Measurements from ENCODE around the gene AGTPBP1. TPM values are rescaled to one million over a fixed set of nuclear protein-coding genes. Genes with fewer than 3 reads are reported as not detected.
A peak's percentile ranks its signal among the peaks of the same experiment; 100 is the strongest.

AGTPBP1 gene
- total RNA-seq, 2 donors from 2014 or later: 10.0 to 10.5 TPM

DNA sequence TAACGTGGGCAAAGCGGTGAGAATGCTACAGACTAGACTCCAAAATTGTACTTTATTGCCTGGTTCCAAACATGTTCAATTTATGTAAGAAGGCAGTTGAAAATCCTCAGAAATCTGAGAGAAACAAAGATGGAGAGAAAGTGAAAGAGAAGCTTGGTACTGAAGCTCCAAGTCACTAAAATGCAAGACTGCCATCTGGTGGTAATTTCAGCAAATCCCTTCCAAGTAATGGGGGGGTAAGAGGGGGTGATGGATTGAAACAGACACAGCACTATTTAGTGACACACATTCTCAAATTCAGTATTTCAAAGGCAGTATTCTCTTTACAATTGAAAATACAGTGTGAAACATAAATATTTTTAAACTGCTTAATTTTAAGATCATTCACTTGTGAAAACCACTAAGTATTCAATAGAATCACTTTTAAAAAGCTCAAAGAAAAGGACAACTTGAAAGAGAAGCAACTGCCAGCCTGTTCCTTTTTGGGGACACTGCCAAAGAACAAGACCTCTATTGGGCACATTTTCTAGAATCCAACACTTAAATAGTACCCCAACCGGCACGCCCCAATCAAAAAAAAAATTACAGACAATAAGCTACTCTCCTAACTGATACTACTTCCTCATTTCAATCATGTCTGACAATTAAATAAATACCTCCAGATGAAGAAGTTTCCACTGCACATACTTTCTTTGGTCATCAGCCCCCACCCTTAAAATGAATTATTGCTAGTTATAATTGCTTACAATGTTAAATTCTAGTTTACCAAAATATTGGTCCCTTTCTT lies 131.5 kb downstream of the AGTPBP1 start:
- Histone ChIP-seq H3K27ac (no peak overlapping the region), H3K9me3 (no peaks in the 10 kb centered on the region), H3K4me1 (replicated peaks) (no peaks in the 10 kb centered on the region), H3K36me3 (no peaks in the 10 kb centered on the region), H3K27me3 (replicated peaks; ENCODE audit: insufficient read depth) (no peaks in the 10 kb centered on the region), H3K4me3 (no peak overlapping the region)
- intact Hi-C loops (cut with DNase I): loop anchor here (2.0 kb wide), 1 partner anchor 1213 kb away; no protein-coding TSS in a partner anchor
- 44% methylated on average over 4 of the region's 4 CpGs for WGBS
- no peak for TF ChIP-seq POLR2A (IDR thresholded peaks at IDR 0.05)
- TF ChIP-seq POLR2AphosphoS5 (IDR thresholded peaks at IDR 0.05): peak; percentile 20
- TF ChIP-seq, protein P1, sequence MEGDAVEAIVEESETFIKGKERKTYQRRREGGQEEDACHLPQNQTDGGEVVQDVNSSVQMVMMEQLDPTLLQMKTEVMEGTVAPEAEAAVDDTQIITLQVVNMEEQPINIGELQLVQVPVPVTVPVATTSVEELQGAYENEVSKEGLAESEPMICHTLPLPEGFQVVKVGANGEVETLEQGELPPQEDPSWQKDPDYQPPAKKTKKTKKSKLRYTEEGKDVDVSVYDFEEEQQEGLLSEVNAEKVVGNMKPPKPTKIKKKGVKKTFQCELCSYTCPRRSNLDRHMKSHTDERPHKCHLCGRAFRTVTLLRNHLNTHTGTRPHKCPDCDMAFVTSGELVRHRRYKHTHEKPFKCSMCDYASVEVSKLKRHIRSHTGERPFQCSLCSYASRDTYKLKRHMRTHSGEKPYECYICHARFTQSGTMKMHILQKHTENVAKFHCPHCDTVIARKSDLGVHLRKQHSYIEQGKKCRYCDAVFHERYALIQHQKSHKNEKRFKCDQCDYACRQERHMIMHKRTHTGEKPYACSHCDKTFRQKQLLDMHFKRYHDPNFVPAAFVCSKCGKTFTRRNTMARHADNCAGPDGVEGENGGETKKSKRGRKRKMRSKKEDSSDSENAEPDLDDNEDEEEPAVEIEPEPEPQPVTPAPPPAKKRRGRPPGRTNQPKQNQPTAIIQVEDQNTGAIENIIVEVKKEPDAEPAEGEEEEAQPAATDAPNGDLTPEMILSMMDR (IDR thresholded peaks at IDR 0.05): peak; percentile 54 to 78 (median 74)
- DNase-seq (ENCODE audit: low spot score): peak; percentile 30

DNA sequence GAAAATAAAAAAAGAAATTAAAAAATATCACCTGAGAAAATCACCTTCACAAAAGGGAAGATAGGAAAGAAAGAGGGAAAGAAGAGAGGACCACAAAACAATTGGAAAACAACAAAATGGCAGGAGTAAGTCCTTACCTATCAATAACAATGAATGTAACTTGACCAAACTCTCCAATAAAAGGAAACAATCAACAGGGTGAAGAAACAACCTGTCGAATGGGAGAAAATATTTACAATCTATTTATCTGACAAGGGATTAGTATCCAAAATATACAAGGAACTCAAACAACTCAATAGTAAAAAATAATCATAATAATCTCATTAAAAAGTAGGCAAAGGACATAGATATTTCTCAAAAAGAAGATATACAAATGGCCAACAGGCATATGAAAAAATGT lies 135.8 kb downstream of the AGTPBP1 start:
- TF ChIP-seq, protein P1 (IDR thresholded peaks at IDR 0.05): no peak
- TF ChIP-seq POLR2AphosphoS5 (IDR thresholded peaks at IDR 0.05) (no peak), POLR2A (IDR thresholded peaks at IDR 0.05) (no peak)
- intact Hi-C loops (cut with DNase I): no loop called here
- H3K27me3 ChIP-seq (replicated peaks; ENCODE audit: insufficient read depth): no peaks in the 10 kb centered on the region

DNA sequence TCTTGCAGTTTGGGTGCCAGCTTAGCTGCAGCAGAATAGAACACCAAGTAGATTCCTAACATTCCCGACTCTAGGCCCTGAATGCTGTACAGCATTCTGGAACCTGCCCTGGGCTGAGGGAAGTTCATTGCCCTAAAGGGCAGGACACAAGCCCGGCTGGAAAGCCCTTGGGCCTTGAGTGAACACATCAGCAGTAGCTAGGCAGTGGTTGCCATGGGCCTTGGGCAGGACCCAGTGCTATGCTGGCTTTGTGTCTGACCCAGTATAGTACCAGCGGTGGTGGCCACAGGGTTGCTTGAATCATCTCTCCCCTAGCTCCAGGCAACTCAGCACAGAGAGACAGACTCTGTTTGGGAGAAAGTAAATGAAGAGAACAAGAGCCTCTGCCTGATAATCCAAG lies 137.8 kb downstream of the AGTPBP1 start:
- TF ChIP-seq, protein P1 (IDR thresholded peaks at IDR 0.05): no peak
- TF ChIP-seq POLR2A (IDR thresholded peaks at IDR 0.05) (no peak), POLR2AphosphoS5 (IDR thresholded peaks at IDR 0.05) (no peak)
- H3K4me3 ChIP-seq: no peak overlapping the region
- H3K27me3 ChIP-seq (replicated peaks; ENCODE audit: insufficient read depth): no peaks in the 10 kb centered on the region
- DNase-seq (ENCODE audit: low spot score): no peak
- H3K36me3 ChIP-seq: no peaks in the 10 kb centered on the region
- no peaks in the 10 kb centered on the region for H3K9me3 ChIP-seq
- 97% methylated on average over 3 of the region's 3 CpGs for WGBS
- H3K4me1 ChIP-seq (replicated peaks): no peaks in the 10 kb centered on the region
- intact Hi-C loops (cut with DNase I): no loop called here
- H3K27ac ChIP-seq: no peak overlapping the region

More for the DNA sequence above, 135.8 kb downstream of the AGTPBP1 start:
- H3K27ac ChIP-seq: no peak overlapping the region
- no peaks in the 10 kb centered on the region for H3K4me1 ChIP-seq (replicated peaks)
- no peaks in the 10 kb centered on the region for H3K36me3 ChIP-seq
- H3K4me3 ChIP-seq: no peak overlapping the region
- no peak for DNase-seq (ENCODE audit: low spot score)
- WGBS: 53% methylated on average over 1 of the region's 1 CpG
- no peaks in the 10 kb centered on the region for H3K9me3 ChIP-seq

DNA sequence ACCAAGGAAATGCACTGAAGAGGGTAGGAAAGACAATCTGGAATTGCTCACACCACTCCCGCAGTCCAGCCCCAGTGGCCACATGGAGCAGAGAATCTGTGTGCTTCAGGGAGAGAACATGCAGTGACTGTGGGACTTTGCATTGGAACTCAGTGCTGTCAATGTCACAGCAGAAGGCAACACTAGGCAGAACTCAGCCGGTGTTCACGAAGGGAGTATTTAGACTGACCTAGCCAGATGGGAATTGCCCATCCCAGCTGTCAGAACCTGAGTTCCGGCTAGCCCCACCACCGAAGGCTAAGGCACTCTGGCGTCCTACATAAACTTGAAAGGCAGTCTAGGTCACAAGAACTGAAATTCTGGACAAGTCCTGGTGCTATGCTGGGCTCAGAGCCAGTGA lies 139.0 kb downstream of the AGTPBP1 start:
- Histone ChIP-seq H3K4me3 (no peak overlapping the region), H3K9me3 (no peaks in the 10 kb centered on the region), H3K27ac (no peak overlapping the region), H3K4me1 (replicated peaks) (no peaks in the 10 kb centered on the region), H3K36me3 (no peaks in the 10 kb centered on the region), H3K27me3 (replicated peaks; ENCODE audit: insufficient read depth) (no peaks in the 10 kb centered on the region)
- WGBS: 97% methylated on average over 6 of the region's 6 CpGs
- no peak for DNase-seq (ENCODE audit: low spot score)
- no peak for TF ChIP-seq POLR2AphosphoS5 (IDR thresholded peaks at IDR 0.05)
- TF ChIP-seq, protein P1 (IDR thresholded peaks at IDR 0.05): no peak
- no peak for TF ChIP-seq POLR2A (IDR thresholded peaks at IDR 0.05)
- intact Hi-C loops (cut with DNase I): no loop called here
